CD14-positive monocyte (primary cell): ENCODE results near the gene FBXL12. TPM values are rescaled to one million over a fixed set of nuclear protein-coding genes. Genes with fewer than 3 reads are reported as not detected.

Experiments
- DNase-seq, 3 donors: peaks; one replicate each; pipeline ENCODE4 v3.0.0-alpha.2; 2011 to 2022
- H2AFZ ChIP-seq: 2 replicates; pipeline ENCODE4 v1.6.0; 2012; ENCODE audit warnings: mild to moderate bottlenecking, low read depth, low read length, inconsistent platforms; ENCODE audit not compliant: insufficient read depth, poor library complexity, severe bottlenecking
- H3K27ac ChIP-seq, 2 donors: 1 replicate in 1 of 2; 2 replicates in 1 of 2; pipeline ENCODE4 v1.5.1; 2012 to 2013; ENCODE audit warnings: low read length in 2 of 2, control low read depth in 1 of 2, inconsistent platforms in 1 of 2, low read depth in 1 of 2, mild to moderate bottlenecking in 1 of 2
- H3K27me3 ChIP-seq, 2 donors: one replicate each; pipeline versions ENCODE4 v1.6.0 to v1.6.1; 2011 to 2013; ENCODE audit warnings: low read length in 2 of 2; ENCODE audit not compliant: control insufficient read depth in 2 of 2, insufficient read depth in 2 of 2
- H3K36me3 ChIP-seq, 2 donors: replicated peaks in 1 of 2; 1 replicate in 1 of 2; 2 replicates in 1 of 2; pipeline versions ENCODE4 v1.5.1 to v1.6.1; 2012 to 2013; ENCODE audit warnings: low read length in 2 of 2, control low read depth in 1 of 2, inconsistent platforms in 1 of 2, mild to moderate bottlenecking in 1 of 2; ENCODE audit not compliant: insufficient read depth in 2 of 2, control insufficient read depth in 1 of 2
- H3K4me1 ChIP-seq, 2 donors: 1 replicate in 1 of 2; 2 replicates in 1 of 2; pipeline versions ENCODE4 v1.5.1 to v1.6.1; 2012 to 2013; ENCODE audit warnings: low read length in 2 of 2, control low read depth in 1 of 2, inconsistent platforms in 1 of 2, mild to moderate bottlenecking in 1 of 2, moderate library complexity in 1 of 2; ENCODE audit not compliant: insufficient read depth in 2 of 2, control insufficient read depth in 1 of 2
- H3K4me2 ChIP-seq: replicated peaks from 2 replicates; pipeline ENCODE3; 2012; ENCODE audit warnings: low read length, moderate library complexity, mild to moderate bottlenecking; ENCODE audit not compliant: poor library complexity, severe bottlenecking; ENCODE audit errors: extremely low read depth
- H3K4me3 ChIP-seq, 3 experiments: fragments of 200-600 bp in 1 of 3; sonication (generic) in 1 of 3; replicated peaks in 1 of 3; 1 replicate in 2 of 3; 2 replicates in 1 of 3; pipeline ENCODE4 v1.5.1; 2011 to 2013; ENCODE audit warnings: low read length in 3 of 3, mild to moderate bottlenecking in 3 of 3, control low read depth in 2 of 3, low read depth in 2 of 3, inconsistent platforms in 1 of 3, moderate library complexity in 1 of 3
- H3K79me2 ChIP-seq: 2 replicates; pipeline ENCODE4 v1.6.0; 2012; ENCODE audit warnings: mild to moderate bottlenecking, control low read depth, inconsistent platforms, low read length, moderate library complexity; ENCODE audit not compliant: insufficient read depth
- H3K9ac ChIP-seq: 2 replicates; pipeline ENCODE4 v1.6.0; 2017; ENCODE audit warnings: low read length, mild to moderate bottlenecking; ENCODE audit not compliant: insufficient read depth, poor library complexity, severe bottlenecking
- H3K9me3 ChIP-seq, 2 donors: replicated peaks in 1 of 2; 1 replicate in 1 of 2; 2 replicates in 1 of 2; pipeline versions ENCODE4 v1.5.1 to v1.6.1; 2012 to 2013; ENCODE audit warnings: low read length in 2 of 2, control low read depth in 1 of 2; ENCODE audit not compliant: control insufficient read depth in 1 of 2, insufficient read depth in 1 of 2
- H4K20me1 ChIP-seq: 2 replicates; pipeline ENCODE4 v1.6.0; 2012; ENCODE audit warnings: mild to moderate bottlenecking, low read length, control low read depth, moderate library complexity; ENCODE audit not compliant: insufficient read depth
- H3K27ac Mint-ChIP-seq, 7 donors: one replicate each; pipeline ENCODE4 v1.8.0; 2020; ENCODE audit warnings: mild to moderate bottlenecking in 7 of 7, mixed read lengths in 7 of 7, moderate library complexity in 6 of 7, inconsistent platforms in 2 of 7
- H3K27me3 Mint-ChIP-seq, 3 donors: one replicate each; pipeline ENCODE4 v1.8.0; 2021 to 2022; ENCODE audit warnings: low read depth in 3 of 3, mild to moderate bottlenecking in 3 of 3, mixed read lengths in 3 of 3, moderate library complexity in 3 of 3, inconsistent platforms in 1 of 3
- H3K36me3 Mint-ChIP-seq, 2 donors: one replicate each; pipeline ENCODE4 v1.8.0; 2020; ENCODE audit warnings: mixed read lengths in 2 of 2, inconsistent platforms in 1 of 2, mild to moderate bottlenecking in 1 of 2
- H3K4me1 Mint-ChIP-seq: one replicate; pipeline ENCODE4 v1.8.0; 2020; ENCODE audit warnings: mild to moderate bottlenecking, mixed read lengths
- H3K4me3 Mint-ChIP-seq, 2 donors: one replicate each; pipeline ENCODE4 v1.8.0; 2020; ENCODE audit warnings: mild to moderate bottlenecking in 2 of 2, mixed read lengths in 2 of 2, moderate library complexity in 1 of 2
- H3K9me3 Mint-ChIP-seq, 7 donors: one replicate each; pipeline ENCODE4 v1.8.0; 2020 to 2022; ENCODE audit warnings: mixed read lengths in 7 of 7, mild to moderate bottlenecking in 6 of 7, moderate library complexity in 6 of 7, inconsistent platforms in 2 of 7
- CTCF ChIP-seq: fragments of 200-600 bp; IDR thresholded peaks from one replicate; pipeline ENCODE4 v1.8.0; 2022; ENCODE audit warnings: antibody characterized with exemption, mild to moderate bottlenecking
- WGBS: methylation state at CpG from one replicate; pipeline ENCODE4 v1.1.5; 2013; ENCODE audit warnings: missing lambda C conversion rate; ENCODE audit not compliant: insufficient coverage; 5-methylcytosine and 5-hydroxymethylcytosine counted together
- intact Hi-C, 2 donors: fragments of 100-400 bp; cut with micrococcal nuclease; formaldehyde crosslinking; loops; one replicate each; pipeline versions ENCODE4 v1.15.0 to v1.15.1; 2023
- polyA plus RNA-seq, 3 donors: library from polyadenylated mRNA; depleted of rRNA in 1 of 3; unstranded in 2 of 3; stranded (reverse) in 1 of 3; fragments of 300-500 nt in 2 of 3; fragments of >200 nt in 1 of 3; fragmentation: Illumina TruSeq in 2 of 3; gene quantifications; 1 replicate in 2 of 3; 2 replicates in 1 of 3; pipeline ENCODE4 v1.2.3, GENCODE V29; 2012 to 2021

The FBXL12 gene
- polyA plus RNA-seq, 3 donors = 6.6 to 49.8 (median 8.1) TPM

- no peaks in the 10 kb centered on the region for H3K27me3 ChIP-seq
- peak overlapping the region in 1 of 2 donors; percentile 71 for H3K27ac ChIP-seq
- H3K4me3 ChIP-seq = no peak overlapping the region
- H3K4me1 ChIP-seq = peaks cover 28 to 37% of the 10 kb centered on the region in 2 donors
- Mint-ChIP-seq H3K4me1 (peaks cover 34% of the 10 kb centered on the region), H3K27ac (peak overlapping the region; percentile 9 to 91 (median 72)), H3K9me3 (peaks cover 0 to 2% (median 0%) of the 10 kb centered on the region in 7 donors), H3K36me3 (no peaks in the 10 kb centered on the region), H3K27me3 (no peaks in the 10 kb centered on the region), H3K4me3 (peak overlapping the region; percentile 23 to 43)
- no peaks in the 10 kb centered on the region for H3K36me3 ChIP-seq
- 53% methylated on average over 3 of the region's 6 CpGs for WGBS
- no peaks in the 10 kb centered on the region for H4K20me1 ChIP-seq
- H3K9me3 ChIP-seq = no peaks in the 10 kb centered on the region
- intact Hi-C loops = loop anchor here (2.0 to 10.0 kb wide), 7 partner anchors 209 to 961 kb away; partner anchors contain the start of genes MBD3L1 (in 1 of the 2), ZNF317 (in 1 of the 2) and ZNF558 (in 1 of the 2)
- peak; percentile 85 to 94 (median 86) for DNase-seq
- peak; percentile 82 for TF ChIP-seq CTCF
- peak overlapping the region; percentile 75 for H2AFZ ChIP-seq
- no peaks in the 10 kb centered on the region for H3K79me2 ChIP-seq
- peak overlapping the region; percentile 32 for H3K4me2 ChIP-seq
- H3K9ac ChIP-seq = no peak overlapping the region
These were observed 22.6 kb downstream of the FBXL12 start for GRCh38 chr19:9796113-9796773.

GRCh38 chr19:9793071-9793591, 25.7 kb downstream of the FBXL12 start:
- no peaks in the 10 kb centered on the region for H4K20me1 ChIP-seq
- Mint-ChIP-seq H3K27ac (peak overlapping the region; percentile 52 to 100 (median 96)), H3K4me1 (peaks cover 27% of the 10 kb centered on the region), H3K9me3 (peaks cover 0 to 2% (median 0%) of the 10 kb centered on the region in 7 donors), H3K27me3 (peaks cover 0 to 2% (median 0%) of the 10 kb centered on the region in 3 donors), H3K4me3 (peak overlapping the region; percentile 88 to 91), H3K36me3 (no peaks in the 10 kb centered on the region)
- peak overlapping the region; percentile 99 for H2AFZ ChIP-seq
- H3K27me3 ChIP-seq = no peaks in the 10 kb centered on the region
- H3K4me1 ChIP-seq = peaks cover 24 to 29% of the 10 kb centered on the region in 2 donors
- H3K79me2 ChIP-seq = no peaks in the 10 kb centered on the region
- peak overlapping the region; percentile 64 to 82 for H3K27ac ChIP-seq
- H3K4me2 ChIP-seq = peak overlapping the region; percentile 95
- peak in 2 of 3 donors; percentile 28 to 40 for DNase-seq
- peak overlapping the region; percentile 79 for H3K9ac ChIP-seq
- H3K9me3 ChIP-seq = no peaks in the 10 kb centered on the region
- no peak for TF ChIP-seq CTCF
- intact Hi-C loops = loop anchor here (5.0 to 10.0 kb wide), 6 partner anchors 478 to 958 kb away; partner anchors contain the start of genes MBD3L1 (in 1 of the 2), ZNF317 (in 1 of the 2) and ZNF558 (in 1 of the 2)
- 13% methylated on average over 17 of the region's 36 CpGs for WGBS
- H3K4me3 ChIP-seq = peak overlapping the region; percentile 61 to 93 (median 90)
- no peaks in the 10 kb centered on the region for H3K36me3 ChIP-seq
